ENCODE results near the gene PPM1J.
A peak's percentile ranks its signal among the peaks of the same experiment; 100 is the strongest.

PPM1J gene

DNA sequence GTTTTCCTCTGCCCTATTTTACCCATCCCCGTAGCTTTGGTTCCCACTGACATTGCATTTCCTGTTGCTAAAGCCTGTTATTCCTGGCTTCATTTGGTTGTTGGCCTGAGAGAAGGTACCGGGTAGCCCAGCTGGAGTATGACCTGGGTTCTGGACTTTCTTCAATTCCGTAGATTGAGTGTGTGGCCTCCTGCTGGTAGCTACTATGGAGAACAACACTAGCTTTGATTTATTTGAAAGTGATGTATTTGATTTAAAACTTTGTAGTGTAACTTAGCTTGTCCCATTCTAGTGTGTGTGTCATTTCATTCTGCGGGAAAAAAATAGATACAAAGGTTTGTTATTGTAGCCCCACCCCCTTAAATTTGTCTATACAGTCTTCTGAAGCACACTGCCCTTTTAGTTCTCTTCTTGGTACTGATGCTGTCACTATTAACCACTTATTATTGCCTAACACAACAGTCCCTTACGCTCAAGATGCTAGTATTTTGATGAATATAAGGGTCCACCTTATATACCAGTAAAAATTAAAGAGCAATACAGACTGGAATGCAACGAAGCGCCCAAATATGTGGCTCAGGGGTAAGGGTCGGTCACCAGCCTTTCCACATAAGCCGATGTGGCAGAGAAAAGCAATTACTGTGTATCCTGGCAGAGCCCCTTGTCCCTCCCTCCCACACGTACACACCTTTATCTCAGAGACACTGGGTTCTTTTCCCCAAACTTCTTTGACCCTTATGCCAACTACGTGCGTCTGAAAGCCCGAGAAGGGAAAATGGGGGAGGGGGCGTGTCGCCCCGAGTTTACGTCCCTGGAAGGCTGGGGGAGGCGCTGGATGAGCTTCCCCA is 41.3 kb downstream of the PPM1J start:
- Histone ChIP-seq H3K79me2 (ENCODE audit: low read length) (no peaks in the 10 kb centered on the region), H3K36me3 (replicated peaks; ENCODE audit: insufficient read depth, low read length) (no peaks in the 10 kb centered on the region; the same call in 1 of the 2 replicates), H3K27ac (ENCODE audit: low read length) (no peak overlapping the region; the same call in 1 of the 2 replicates), H4K20me1 (ENCODE audit: insufficient read depth, low read length) (no peaks in the 10 kb centered on the region), H3K9me2 (replicated peaks; ENCODE audit: insufficient read depth, low read length) (no peaks in the 10 kb centered on the region), H3K4me1 (ENCODE audit: low read length) (no peaks in the 10 kb centered on the region), H3K9ac (ENCODE audit: low read length) (peak overlapping the region; percentile 50; the same call in 1 of the 2 replicates), H3K27me3 (replicated peaks; ENCODE audit: insufficient read depth, low read length) (no peaks in the 10 kb centered on the region), H3K4me2 (ENCODE audit: low read depth, low read length) (peak overlapping the region; percentile 86), H3K4me3 (ENCODE audit: low read length) (peak overlapping the region; percentile 71), H3F3A (ENCODE audit: insufficient read depth, low read length) (peaks cover 13% of the 10 kb centered on the region; the same call in 1 of the 2 replicates), H3K9me3 (replicated peaks; ENCODE audit: insufficient read depth, low read length) (no peaks in the 10 kb centered on the region), H2AFZ (ENCODE audit: low read length) (no peak overlapping the region)
- TF ChIP-seq, protein P1, sequence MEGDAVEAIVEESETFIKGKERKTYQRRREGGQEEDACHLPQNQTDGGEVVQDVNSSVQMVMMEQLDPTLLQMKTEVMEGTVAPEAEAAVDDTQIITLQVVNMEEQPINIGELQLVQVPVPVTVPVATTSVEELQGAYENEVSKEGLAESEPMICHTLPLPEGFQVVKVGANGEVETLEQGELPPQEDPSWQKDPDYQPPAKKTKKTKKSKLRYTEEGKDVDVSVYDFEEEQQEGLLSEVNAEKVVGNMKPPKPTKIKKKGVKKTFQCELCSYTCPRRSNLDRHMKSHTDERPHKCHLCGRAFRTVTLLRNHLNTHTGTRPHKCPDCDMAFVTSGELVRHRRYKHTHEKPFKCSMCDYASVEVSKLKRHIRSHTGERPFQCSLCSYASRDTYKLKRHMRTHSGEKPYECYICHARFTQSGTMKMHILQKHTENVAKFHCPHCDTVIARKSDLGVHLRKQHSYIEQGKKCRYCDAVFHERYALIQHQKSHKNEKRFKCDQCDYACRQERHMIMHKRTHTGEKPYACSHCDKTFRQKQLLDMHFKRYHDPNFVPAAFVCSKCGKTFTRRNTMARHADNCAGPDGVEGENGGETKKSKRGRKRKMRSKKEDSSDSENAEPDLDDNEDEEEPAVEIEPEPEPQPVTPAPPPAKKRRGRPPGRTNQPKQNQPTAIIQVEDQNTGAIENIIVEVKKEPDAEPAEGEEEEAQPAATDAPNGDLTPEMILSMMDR (IDR thresholded peaks at IDR 0.05; ENCODE audit: low read length): peak; percentile 35
- TF ChIP-seq EZH2phosphoT487 (IDR thresholded peaks at IDR 0.05; ENCODE audit: low read length) (no peak), EZH2 (optimal IDR thresholded peaks at IDR 0.05; ENCODE audit: low read depth, low read length) (no peak)
- DNase-seq: peak; percentile 31

DNA sequence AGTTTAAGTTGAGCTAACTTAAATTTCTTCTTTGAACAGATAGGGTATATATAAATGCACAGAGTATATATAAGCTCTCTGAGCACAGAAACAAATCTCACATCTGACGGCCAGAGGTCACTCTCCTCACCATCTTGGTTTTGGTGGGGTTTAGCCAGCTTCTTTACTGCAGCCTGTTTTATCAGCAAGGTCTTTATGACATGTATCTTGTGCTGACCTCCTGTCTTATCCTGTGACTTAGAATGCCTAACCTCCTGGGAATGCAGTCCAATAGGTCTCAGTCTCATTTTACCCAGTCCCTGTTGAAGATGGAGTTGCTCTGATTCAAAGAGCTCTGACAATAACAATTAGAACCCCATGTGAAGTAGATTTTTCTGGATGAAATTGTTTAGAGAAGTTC is 42.3 kb downstream of the PPM1J start:
- Histone ChIP-seq H3K27ac (ENCODE audit: low read length) (no peak overlapping the region), H3K4me3 (ENCODE audit: low read length) (no peak overlapping the region), H3K4me1 (ENCODE audit: low read length) (no peaks in the 10 kb centered on the region), H3K9ac (ENCODE audit: low read length) (no peak overlapping the region), H3K79me2 (ENCODE audit: low read length) (no peaks in the 10 kb centered on the region), H2AFZ (ENCODE audit: low read length) (no peak overlapping the region), H4K20me1 (ENCODE audit: insufficient read depth, low read length) (no peaks in the 10 kb centered on the region), H3K27me3 (replicated peaks; ENCODE audit: insufficient read depth, low read length) (no peaks in the 10 kb centered on the region), H3F3A (ENCODE audit: insufficient read depth, low read length) (peaks cover 13% of the 10 kb centered on the region; the same call in 1 of the 2 replicates), H3K36me3 (replicated peaks; ENCODE audit: insufficient read depth, low read length) (no peaks in the 10 kb centered on the region; the same call in 1 of the 2 replicates), H3K9me3 (replicated peaks; ENCODE audit: insufficient read depth, low read length) (no peaks in the 10 kb centered on the region), H3K4me2 (ENCODE audit: low read depth, low read length) (no peak overlapping the region), H3K9me2 (replicated peaks; ENCODE audit: insufficient read depth, low read length) (no peaks in the 10 kb centered on the region)
- no peak for DNase-seq
- TF ChIP-seq EZH2 (optimal IDR thresholded peaks at IDR 0.05; ENCODE audit: low read depth, low read length): no peak
- TF ChIP-seq, protein P1 (IDR thresholded peaks at IDR 0.05; ENCODE audit: low read length): no peak

DNA sequence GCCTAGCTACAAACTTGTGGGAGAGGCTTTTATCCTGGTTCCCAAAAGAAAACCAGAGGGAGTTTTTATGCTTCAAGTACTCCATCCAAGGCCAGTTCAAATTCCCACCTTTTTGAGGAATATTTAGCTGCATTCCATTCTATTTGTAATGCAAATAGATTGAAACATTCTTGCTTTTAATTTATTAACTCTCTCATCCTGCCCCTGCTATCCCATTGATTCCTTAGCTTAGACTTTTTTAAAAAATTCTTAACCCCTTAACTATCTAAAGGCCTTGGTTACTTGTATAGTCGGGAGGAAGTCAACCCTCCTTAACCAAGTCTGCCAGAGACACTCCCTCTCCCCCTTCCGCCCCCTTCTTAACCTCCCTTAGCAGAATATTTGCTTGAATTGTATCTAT is 43.1 kb downstream of the PPM1J start:
- Histone ChIP-seq H3K27ac (ENCODE audit: low read length) (no peak overlapping the region), H3K4me2 (ENCODE audit: low read depth, low read length) (no peak overlapping the region), H3K4me3 (ENCODE audit: low read length) (no peak overlapping the region), H2AFZ (ENCODE audit: low read length) (no peak overlapping the region), H3F3A (ENCODE audit: insufficient read depth, low read length) (peaks cover 13% of the 10 kb centered on the region; the same call in 1 of the 2 replicates), H3K79me2 (ENCODE audit: low read length) (no peaks in the 10 kb centered on the region), H4K20me1 (ENCODE audit: insufficient read depth, low read length) (no peaks in the 10 kb centered on the region), H3K9me3 (replicated peaks; ENCODE audit: insufficient read depth, low read length) (no peaks in the 10 kb centered on the region), H3K36me3 (replicated peaks; ENCODE audit: insufficient read depth, low read length) (no peaks in the 10 kb centered on the region; the same call in 1 of the 2 replicates), H3K9me2 (replicated peaks; ENCODE audit: insufficient read depth, low read length) (no peaks in the 10 kb centered on the region), H3K27me3 (replicated peaks; ENCODE audit: insufficient read depth, low read length) (no peaks in the 10 kb centered on the region), H3K9ac (ENCODE audit: low read length) (no peak overlapping the region), H3K4me1 (ENCODE audit: low read length) (no peaks in the 10 kb centered on the region)
- TF ChIP-seq EZH2phosphoT487 (IDR thresholded peaks at IDR 0.05; ENCODE audit: low read length) (no peak), EZH2 (optimal IDR thresholded peaks at IDR 0.05; ENCODE audit: low read depth, low read length) (no peak)
- TF ChIP-seq, protein P1 (IDR thresholded peaks at IDR 0.05; ENCODE audit: low read length): no peak
- no peak for DNase-seq
